Large intestine (tissue), 3 donors: ENCODE data around the gene MRPL38. TPM values are rescaled to one million over a fixed set of nuclear protein-coding genes. Genes with fewer than 3 reads are reported as not detected.
"Not testable (repeated sequence)": the region's sequence is repeated elsewhere in the genome, so short reads cannot be mapped to it uniquely, and the experiment has no call there.

Experiments
- DNase-seq, 2 donors: peaks; one replicate each; pipeline versions ENCODE4 v3.0.0 to v3.0.0-alpha.2; 2013
- H3K27ac ChIP-seq: one replicate; pipeline ENCODE4 v1.5.1; 2013; ENCODE audit warnings: low read length
- H3K27me3 ChIP-seq: 2 replicates; pipeline ENCODE4 v1.6.1; 2013; ENCODE audit warnings: low read length; ENCODE audit not compliant: control insufficient read depth, insufficient read depth
- H3K36me3 ChIP-seq: 2 replicates; pipeline ENCODE4 v1.6.1; 2013; ENCODE audit warnings: low read length; ENCODE audit not compliant: control insufficient read depth, insufficient read depth
- H3K4me1 ChIP-seq: one replicate; pipeline ENCODE4 v1.6.1; 2013; ENCODE audit warnings: low read length; ENCODE audit not compliant: control insufficient read depth, insufficient read depth
- H3K4me3 ChIP-seq: one replicate; pipeline ENCODE4 v1.5.1; 2013; ENCODE audit warnings: low read length
- H3K9me3 ChIP-seq: one replicate; pipeline ENCODE4 v1.6.1; 2013; ENCODE audit warnings: mild to moderate bottlenecking, low read depth, low read length, moderate library complexity; ENCODE audit not compliant: control insufficient read depth
- WGBS: methylation state at CpG from one replicate; pipeline ENCODE4 v1.1.5; 2013; ENCODE audit warnings: low lambda C conversion rate; ENCODE audit not compliant: insufficient coverage; 5-methylcytosine and 5-hydroxymethylcytosine counted together
- polyA plus RNA-seq: library from polyadenylated mRNA; unstranded; fragments of 120-200 nt; gene quantifications from one replicate; pipeline ENCODE4 v1.2.1, GENCODE V29; 2013

Gene MRPL38
- polyA plus RNA-seq, 1 donor: 62.1 TPM

DNA sequence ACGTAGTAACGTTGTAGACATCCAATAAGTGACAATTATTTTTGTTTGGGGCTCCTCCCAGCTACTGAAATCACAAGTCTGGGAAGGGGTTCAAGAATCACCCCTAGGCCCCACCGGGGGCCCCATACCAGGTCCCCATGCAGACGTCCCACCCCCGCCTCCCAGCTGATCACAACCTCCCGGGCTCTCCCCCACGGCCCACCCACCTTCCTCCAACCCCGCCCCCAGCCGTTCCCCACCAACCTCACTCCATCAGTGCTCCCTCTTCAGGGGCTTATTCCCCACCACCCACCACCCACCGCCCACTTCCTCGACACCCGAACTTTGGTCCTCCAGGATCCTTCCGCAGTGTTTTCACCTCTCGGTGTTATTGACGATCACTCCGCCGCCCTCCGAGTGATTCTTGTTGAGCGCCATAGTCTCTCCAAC lies 49.8 kb downstream of the MRPL38 start:
- no peaks in the 10 kb centered on the region for H3K27me3 ChIP-seq
- no peaks in the 10 kb centered on the region for H3K9me3 ChIP-seq
- peaks cover 18% of the 10 kb centered on the region for H3K36me3 ChIP-seq
- peaks cover 14% of the 10 kb centered on the region for H3K4me1 ChIP-seq
- H3K4me3 ChIP-seq: peak overlapping the region; percentile 61
- WGBS: no CpG with 5 or more reads among the region's 19 CpGs
- no peak for DNase-seq
- H3K27ac ChIP-seq: peak overlapping the region; percentile 68

DNA sequence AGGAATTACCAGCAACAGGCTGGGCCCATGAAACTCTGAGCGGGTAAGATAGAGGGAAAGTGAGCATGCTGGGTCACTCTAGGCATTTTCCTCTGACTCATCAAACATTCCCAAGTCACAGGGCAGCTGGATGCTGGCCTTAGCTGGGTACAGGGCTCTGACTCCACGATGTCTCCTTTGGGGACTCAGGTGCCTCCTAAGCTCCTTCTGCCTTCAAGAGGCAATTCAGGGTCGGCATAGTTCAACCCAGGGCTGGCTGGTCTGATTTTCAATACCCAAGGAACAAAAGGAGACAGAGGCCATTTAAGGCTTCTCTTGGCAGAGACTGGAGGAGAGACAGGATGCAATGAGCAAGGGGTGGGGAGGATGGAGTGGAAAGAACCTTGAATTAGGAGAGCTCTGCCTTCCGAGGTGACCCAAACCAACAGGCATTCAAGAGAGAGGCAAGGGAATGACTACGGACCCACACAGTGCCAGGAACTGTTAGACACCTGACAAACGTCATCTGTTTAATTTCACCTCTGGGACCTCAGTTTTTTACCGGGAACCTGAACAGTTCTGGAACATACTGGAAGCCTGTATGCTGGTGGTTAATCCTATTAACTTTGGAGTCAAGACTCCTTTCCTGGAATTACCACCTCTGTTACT lies 50.5 kb downstream of the MRPL38 start:
- Histone ChIP-seq H3K4me3 (peak overlapping the region; percentile 61), H3K36me3 (peaks cover 25% of the 10 kb centered on the region), H3K27me3 (no peaks in the 10 kb centered on the region), H3K4me1 (peaks cover 14% of the 10 kb centered on the region), H3K27ac (peak overlapping the region; percentile 68), H3K9me3 (no peaks in the 10 kb centered on the region)
- DNase-seq: peak in 1 of 2 donors; percentile 65
- WGBS: no CpG with 5 or more reads among the region's 7 CpGs

DNA sequence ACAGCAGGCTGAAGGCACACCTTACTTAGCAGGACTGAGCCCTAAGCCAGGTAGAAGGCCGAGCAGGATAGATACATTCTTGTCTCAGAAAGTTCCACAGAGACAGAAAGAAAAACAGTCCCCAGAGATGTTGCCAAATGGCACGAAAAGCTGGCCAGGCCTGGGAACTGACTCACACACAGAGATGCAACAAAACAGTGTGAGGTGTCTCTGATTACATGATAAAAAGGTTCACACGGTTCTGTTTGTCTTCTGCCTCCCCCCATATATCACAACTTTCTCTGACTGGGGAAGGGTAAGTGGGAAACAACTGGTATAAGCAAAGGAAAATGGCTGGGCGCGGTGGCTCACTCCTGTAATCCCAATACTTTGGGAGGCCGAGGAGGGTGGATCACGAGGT lies 51.3 kb downstream of the MRPL38 start:
- no peaks in the 10 kb centered on the region for H3K9me3 ChIP-seq
- H3K4me1 ChIP-seq: peaks cover 19% of the 10 kb centered on the region
- H3K27ac ChIP-seq: no peak overlapping the region
- no CpG with 5 or more reads among the region's 7 CpGs for WGBS
- DNase-seq: no peak
- H3K4me3 ChIP-seq: no peak overlapping the region
- H3K36me3 ChIP-seq: peaks cover 33% of the 10 kb centered on the region
- no peaks in the 10 kb centered on the region for H3K27me3 ChIP-seq

DNA sequence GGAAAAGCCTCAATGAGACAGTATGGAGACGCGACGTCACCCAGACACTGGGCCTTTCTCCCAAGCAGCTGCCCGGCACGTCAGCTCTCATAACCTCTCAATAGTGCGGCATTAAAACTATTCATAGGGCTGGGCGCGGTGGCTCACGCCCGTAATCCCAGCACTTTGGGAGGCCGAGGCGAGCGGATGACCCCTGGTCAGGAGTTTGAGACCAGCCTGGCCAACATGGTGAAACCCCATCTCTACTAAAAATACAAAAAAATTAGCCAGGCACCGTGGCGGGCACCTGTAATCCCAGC lies 53.0 kb downstream of the MRPL38 start:
- DNase-seq, H3K27me3 ChIP-seq, H3K27ac ChIP-seq, H3K4me3 ChIP-seq, H3K9me3 ChIP-seq: not testable (repeated sequence)
- peaks cover 51% of the 10 kb centered on the region for H3K36me3 ChIP-seq
- H3K4me1 ChIP-seq: peaks cover 35% of the 10 kb centered on the region
- WGBS: no CpG with 5 or more reads among the region's 15 CpGs

DNA sequence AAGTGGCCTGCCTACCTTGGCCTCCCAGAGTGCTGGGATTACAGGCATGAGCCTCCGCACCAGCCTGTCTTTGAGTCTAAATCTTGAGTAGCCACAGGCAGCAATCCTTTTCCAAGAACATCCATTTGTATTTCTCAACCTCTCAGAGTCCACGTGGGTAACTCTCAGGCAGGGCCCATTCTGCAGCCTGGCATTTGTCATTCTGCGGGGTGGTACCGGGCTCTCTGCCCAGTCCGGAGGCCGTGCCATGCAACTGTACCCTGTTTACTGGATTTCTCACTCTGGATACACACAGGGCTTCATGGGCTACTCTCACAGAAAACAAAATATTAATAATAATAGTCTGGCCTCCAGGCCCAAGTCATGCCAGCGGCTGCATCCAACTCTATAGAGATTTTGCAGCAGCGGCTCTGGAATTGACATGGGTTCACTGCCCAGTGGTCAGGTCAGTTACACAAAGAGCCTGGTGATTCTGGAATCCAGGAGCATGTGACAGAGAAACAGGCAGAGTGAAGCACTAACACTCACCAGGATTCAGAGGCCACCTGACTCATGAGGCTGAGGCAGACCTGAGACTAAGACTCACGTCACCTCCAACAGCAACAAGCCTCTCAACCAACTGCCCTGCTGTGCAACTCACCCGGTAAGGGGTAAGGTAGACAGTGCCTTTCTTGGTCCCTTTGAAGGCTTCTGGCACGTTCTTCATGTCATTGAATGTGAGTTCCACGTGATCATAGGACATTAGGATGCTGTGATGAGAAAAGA lies 53.6 kb downstream of the MRPL38 start:
- H3K36me3 ChIP-seq: peaks cover 56% of the 10 kb centered on the region
- H3K4me3 ChIP-seq: no peak overlapping the region
- H3K27me3 ChIP-seq: no peaks in the 10 kb centered on the region
- no peak for DNase-seq
- no peaks in the 10 kb centered on the region for H3K9me3 ChIP-seq
- peaks cover 37% of the 10 kb centered on the region for H3K4me1 ChIP-seq
- no peak overlapping the region for H3K27ac ChIP-seq
- no CpG with 5 or more reads among the region's 12 CpGs for WGBS

DNA sequence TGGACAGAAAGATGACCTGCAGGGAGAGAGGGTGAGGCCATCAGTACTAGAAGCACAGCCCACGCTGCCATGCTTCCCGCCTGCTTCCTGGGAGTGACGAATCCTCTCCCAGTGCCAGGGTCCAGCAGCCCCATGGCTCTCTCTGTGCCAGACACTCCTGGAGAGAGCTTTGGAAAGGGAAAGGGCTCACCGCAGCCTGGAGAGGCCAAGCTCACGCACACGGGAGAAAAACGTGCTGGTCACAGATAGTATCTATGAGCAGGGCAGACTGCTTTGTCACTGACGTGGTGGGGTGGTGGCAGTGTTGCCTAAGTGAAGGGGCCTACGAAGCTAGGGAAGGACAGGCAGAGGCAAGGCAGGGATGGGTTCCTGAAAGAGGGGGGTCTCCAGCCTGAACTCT lies 55.0 kb downstream of the MRPL38 start:
- Histone ChIP-seq H3K36me3 (peaks cover 60% of the 10 kb centered on the region), H3K4me3 (no peak overlapping the region), H3K27me3 (no peaks in the 10 kb centered on the region), H3K27ac (no peak overlapping the region), H3K4me1 (peaks cover 51% of the 10 kb centered on the region), H3K9me3 (no peaks in the 10 kb centered on the region)
- DNase-seq: no peak
- no CpG with 5 or more reads among the region's 9 CpGs for WGBS

DNA sequence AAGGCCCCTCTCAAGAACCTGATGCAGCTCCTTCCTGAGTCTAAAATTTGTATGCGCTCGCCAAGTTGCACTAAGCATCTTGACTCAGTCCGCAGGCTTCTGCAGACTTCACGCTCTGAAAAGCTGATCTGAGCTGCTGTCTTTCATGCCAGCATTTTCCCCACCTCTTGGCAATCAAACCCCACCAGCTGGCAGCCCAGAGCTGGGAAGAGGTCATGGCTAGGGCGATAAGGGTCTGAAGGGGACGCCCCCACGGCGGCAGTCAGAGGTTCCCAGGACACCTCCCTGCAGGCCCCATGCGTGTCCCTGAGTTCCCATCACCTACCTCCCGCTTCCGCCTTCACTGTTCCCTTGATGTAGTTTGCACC lies 55.4 kb downstream of the MRPL38 start:
- Histone ChIP-seq H3K4me3 (no peak overlapping the region), H3K4me1 (peaks cover 52% of the 10 kb centered on the region), H3K9me3 (no peaks in the 10 kb centered on the region), H3K27ac (no peak overlapping the region), H3K36me3 (peaks cover 60% of the 10 kb centered on the region), H3K27me3 (no peaks in the 10 kb centered on the region)
- no peak for DNase-seq
- no CpG with 5 or more reads among the region's 11 CpGs for WGBS

Other genes with a start within 250 kb of the MRPL38 start
- 51.9 TPM for gene RECQL5, start 237.7 kb downstream of the MRPL38 start, polyA plus RNA-seq
- gene SAP30BP, start 237.5 kb downstream of the MRPL38 start, polyA plus RNA-seq: 70.7 TPM
- gene ITGB4, start 183.4 kb downstream of the MRPL38 start, polyA plus RNA-seq: 48.4 TPM
- gene GALK1, start 139.7 kb downstream of the MRPL38 start, polyA plus RNA-seq: 61.0 TPM
- gene UNK, start 120.1 kb downstream of the MRPL38 start, polyA plus RNA-seq: 35.7 TPM
- gene UNC13D, start 60.5 kb downstream of the MRPL38 start, polyA plus RNA-seq: 55.8 TPM
- gene WBP2, start 49.5 kb downstream of the MRPL38 start, polyA plus RNA-seq: 107 TPM
- gene TRIM47, start 26.3 kb downstream of the MRPL38 start, polyA plus RNA-seq: 9.8 TPM
- gene TRIM65, start 7.9 kb downstream of the MRPL38 start, polyA plus RNA-seq: 18.7 TPM
- gene FBF1, start 36.2 kb upstream of the MRPL38 start, polyA plus RNA-seq: 52.1 TPM
- 64.6 TPM for gene ACOX1, start 74.3 kb upstream of the MRPL38 start, polyA plus RNA-seq
- gene TEN1, start 74.4 kb upstream of the MRPL38 start, polyA plus RNA-seq: 24.5 TPM
- 14.9 TPM for gene CDK3, start 96.0 kb upstream of the MRPL38 start, polyA plus RNA-seq
- gene EVPL, start 122.4 kb upstream of the MRPL38 start, polyA plus RNA-seq: 63.2 TPM
- gene SRP68, start 167.6 kb upstream of the MRPL38 start, polyA plus RNA-seq: 65.2 TPM
- 0.93 TPM for gene GALR2, start 169.9 kb upstream of the MRPL38 start, polyA plus RNA-seq
- 23.7 TPM for gene ZACN, start 174.3 kb upstream of the MRPL38 start, polyA plus RNA-seq
- gene EXOC7, start 198.9 kb upstream of the MRPL38 start, polyA plus RNA-seq: 97.8 TPM
- 1.2 TPM for gene FOXJ1, start 236.4 kb upstream of the MRPL38 start, polyA plus RNA-seq